HL-60 (cell line): ENCODE results near the gene MIS18A.

Experiments
- DNase-seq, 2 experiments: peaks; one replicate each; pipeline ENCODE4 v3.0.0-alpha.2; 2010 to 2020; ENCODE audit warnings: low read depth in 1 of 2, low spot score in 1 of 2
- H3K27ac ChIP-seq: fragments of 250-450 bp; sonication (Bioruptor Pico); replicated peaks from 2 replicates; pipeline ENCODE4 v1.5.1; 2020; ENCODE audit warnings: mild to moderate bottlenecking, moderate library complexity
- H3K27me3 ChIP-seq: fragments of 250-450 bp; sonication (Bioruptor Pico); 2 replicates; pipeline ENCODE4 v1.5.1; 2021; ENCODE audit warnings: mild to moderate bottlenecking, moderate library complexity; ENCODE audit not compliant: insufficient read depth, poor library complexity, severe bottlenecking
- H3K4me3 ChIP-seq: replicated peaks from 2 replicates; pipeline ENCODE4 v1.5.1; 2011; ENCODE audit warnings: mild to moderate bottlenecking, control low read depth, low read length; ENCODE audit not compliant: insufficient read depth
- CTCF ChIP-seq: IDR thresholded peaks from one replicate; pipeline ENCODE4 v1.5.1; 2011; ENCODE audit warnings: low read length, control low read depth, inconsistent platforms; ENCODE audit not compliant: insufficient read depth
- GABPA ChIP-seq: IDR thresholded peaks from 2 replicates; pipeline ENCODE4 v1.6.1; 2012; ENCODE audit warnings: low read depth
- POLR2AphosphoS5 ChIP-seq: IDR thresholded peaks from 2 replicates; pipeline ENCODE4 v1.6.1; 2012; ENCODE audit warnings: low read depth
- REST ChIP-seq: IDR thresholded peaks from 2 replicates; pipeline ENCODE4 v1.6.1; 2012; ENCODE audit warnings: low read depth; ENCODE audit not compliant: insufficient replicate concordance
- SPI1 ChIP-seq: IDR thresholded peaks from 2 replicates; pipeline ENCODE4 v1.6.1; 2012; ENCODE audit warnings: low read depth, mild to moderate bottlenecking, borderline replicate concordance

MIS18A gene

GRCh38 chr21:32322676-32323075 is 43.8 kb upstream of the MIS18A start:
- no peak for TF ChIP-seq REST
- no peak for TF ChIP-seq SPI1
- TF ChIP-seq POLR2AphosphoS5: no peak
- TF ChIP-seq CTCF: no peak
- no peak for TF ChIP-seq GABPA
- Histone ChIP-seq H3K27ac (no peak overlapping the region), H3K4me3 (no peak overlapping the region), H3K27me3 (no peaks in the 10 kb centered on the region)
- DNase-seq: no peak

GRCh38 chr21:32322103-32322502 is 43.3 kb upstream of the MIS18A start:
- H3K27me3 ChIP-seq: no peaks in the 10 kb centered on the region
- TF ChIP-seq CTCF (no peak), POLR2AphosphoS5 (no peak), GABPA (no peak), SPI1 (no peak), REST (no peak)
- H3K4me3 ChIP-seq: no peak overlapping the region
- H3K27ac ChIP-seq: no peak overlapping the region
- no peak for DNase-seq

- DNase-seq: no peak
- Histone ChIP-seq H3K4me3 (no peak overlapping the region), H3K27ac (no peak overlapping the region), H3K27me3 (no peaks in the 10 kb centered on the region)
- TF ChIP-seq POLR2AphosphoS5 (no peak), REST (no peak), CTCF (no peak), GABPA (no peak), SPI1 (no peak)
Observed at GRCh38 chr21:32321480-32321879, 42.6 kb upstream of the MIS18A start.
